ENCODE results near the gene NDFIP2.

Gene NDFIP2

DNA sequence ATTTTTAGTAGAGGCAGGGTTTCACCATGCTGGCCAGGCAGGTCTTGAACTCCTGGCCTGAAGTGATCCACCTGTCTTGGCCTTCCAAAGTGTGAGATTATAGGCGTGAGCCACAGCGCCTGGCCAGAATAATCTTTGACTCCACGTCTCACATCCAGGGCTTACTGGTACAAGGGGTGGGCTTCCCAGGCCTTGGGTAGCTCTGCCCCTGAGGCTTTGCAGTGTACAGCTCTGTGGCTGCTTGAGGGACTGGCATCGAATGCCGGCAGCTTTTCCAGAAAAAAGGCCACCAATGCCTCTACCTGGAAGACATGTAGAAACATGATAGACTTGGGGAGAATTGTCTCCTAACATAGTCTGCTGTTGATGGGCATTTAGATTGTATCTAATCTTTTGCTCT, 57.8 kb downstream of the NDFIP2 start:
- H3K4me3 ChIP-seq (ENCODE audit: low read length): no peak overlapping the region
- no peak for TF ChIP-seq CTCF (IDR thresholded peaks at IDR 0.05; ENCODE audit: insufficient read depth, low read depth, low read length, missing control alignments)
- no peak for DNase-seq (ENCODE audit: low read depth)

GRCh38 chr13:79540504-79540903, 59.5 kb downstream of the NDFIP2 start:
- no peak for DNase-seq (ENCODE audit: low read depth)
- H3K4me3 ChIP-seq (ENCODE audit: low read length): no peak overlapping the region
- TF ChIP-seq CTCF (IDR thresholded peaks at IDR 0.05; ENCODE audit: insufficient read depth, low read depth, low read length, missing control alignments): no peak

- peak; percentile 69 for DNase-seq (ENCODE audit: low read depth)
- peak; percentile 47 for TF ChIP-seq CTCF (IDR thresholded peaks at IDR 0.05; ENCODE audit: insufficient read depth, low read depth, low read length, missing control alignments)
- no peak overlapping the region for H3K4me3 ChIP-seq (ENCODE audit: low read length)
Measured at GRCh38 chr13:79541426-79542049, 60.6 kb downstream of the NDFIP2 start.

- no peak overlapping the region for H3K4me3 ChIP-seq (ENCODE audit: low read length)
- no peak for TF ChIP-seq CTCF (IDR thresholded peaks at IDR 0.05; ENCODE audit: insufficient read depth, low read depth, low read length, missing control alignments)
- DNase-seq (ENCODE audit: low read depth): no peak
Measured at GRCh38 chr13:79543883-79544282, 62.9 kb downstream of the NDFIP2 start.

DNA sequence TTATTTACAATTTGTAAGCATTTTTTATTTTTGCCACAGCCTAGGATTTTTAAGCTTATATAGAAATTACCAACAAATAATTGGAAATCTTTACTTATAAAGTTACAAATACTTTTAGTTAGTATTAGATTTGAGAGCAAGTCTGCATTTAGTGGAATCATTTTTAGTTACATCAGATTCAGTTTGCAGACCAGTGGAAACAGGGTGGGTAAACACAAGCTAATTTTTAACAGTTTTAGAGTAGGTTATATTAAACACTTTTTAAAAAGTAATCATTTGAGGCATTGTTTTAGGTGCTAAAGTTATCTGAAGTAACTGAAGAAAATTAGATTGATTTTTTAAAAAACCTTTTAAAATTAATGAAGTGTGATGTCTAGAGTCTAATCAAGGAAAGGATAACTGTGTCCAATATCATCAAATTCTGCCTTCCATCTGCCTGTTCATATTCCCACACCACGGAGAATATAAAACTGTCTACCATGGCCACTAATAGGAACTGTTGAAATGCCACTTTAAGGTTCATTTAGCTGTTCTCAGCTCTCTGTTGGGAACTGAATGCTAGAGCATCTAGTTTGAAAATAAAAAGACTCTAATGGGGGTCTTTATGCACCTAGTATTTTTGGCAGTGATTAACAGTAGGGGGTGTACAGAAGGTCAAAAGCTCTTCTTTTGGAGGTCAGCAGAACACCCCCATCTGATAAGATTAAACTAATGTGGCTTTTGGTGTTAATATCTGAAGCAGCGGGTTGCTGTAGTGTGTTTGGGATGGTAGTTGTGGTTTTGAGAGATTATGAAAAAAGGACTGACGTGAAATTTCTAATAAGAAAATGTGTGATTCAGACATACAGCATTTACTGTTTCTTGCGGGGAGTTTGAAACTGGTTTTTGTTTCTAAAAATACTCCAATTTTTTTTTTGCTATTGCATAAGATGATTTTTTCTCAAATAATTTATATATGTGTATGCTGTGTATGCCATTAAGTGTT, 66.5 kb downstream of the NDFIP2 start:
- TF ChIP-seq CTCF (IDR thresholded peaks at IDR 0.05; ENCODE audit: insufficient read depth, low read depth, low read length, missing control alignments): no peak
- DNase-seq (ENCODE audit: low read depth): no peak
- no peak overlapping the region for H3K4me3 ChIP-seq (ENCODE audit: low read length)

- DNase-seq (ENCODE audit: low read depth): peak; percentile 24
- peak; percentile 16 for TF ChIP-seq CTCF (IDR thresholded peaks at IDR 0.05; ENCODE audit: insufficient read depth, low read depth, low read length, missing control alignments)
- no peak overlapping the region for H3K4me3 ChIP-seq (ENCODE audit: low read length)
Measured at GRCh38 chr13:79548902-79549301, 67.9 kb downstream of the NDFIP2 start.

All from epithelial cell of esophagus (primary cell).